GM19397 (cell line): ENCODE results near the gene NSG1.
A peak's percentile ranks its signal among the peaks of the same experiment; 100 is the strongest.

Source experiments
- ATAC-seq: cut with Tn5 transposase; IDR thresholded peaks from one replicate; pipeline ENCODE4 v1.9.1; 2021; ENCODE audit warnings: mild to moderate bottlenecking, moderate library complexity; ENCODE audit not compliant: unreplicated experiment

The NSG1 gene

DNA sequence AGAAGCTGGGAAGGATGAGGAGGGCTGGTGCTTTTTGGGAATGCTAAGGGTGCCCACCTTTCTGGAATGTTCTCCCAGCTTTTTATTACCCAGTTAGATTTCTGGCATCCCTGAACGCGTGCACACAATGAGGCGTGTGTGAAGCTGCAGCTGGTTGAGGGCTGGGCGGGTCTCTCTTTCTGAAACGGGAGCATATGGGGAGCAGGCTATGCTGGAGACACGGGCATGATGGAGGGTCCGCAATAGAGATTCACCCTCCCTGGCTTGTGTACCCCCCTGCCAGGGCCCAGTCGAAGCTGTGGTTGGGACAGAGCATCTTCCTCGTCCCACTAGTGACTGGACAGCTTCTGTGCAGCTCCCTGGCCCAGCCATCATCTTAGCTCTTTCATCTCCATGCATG, 8.5 kb downstream of the NSG1 start:
- no peak for ATAC-seq

DNA sequence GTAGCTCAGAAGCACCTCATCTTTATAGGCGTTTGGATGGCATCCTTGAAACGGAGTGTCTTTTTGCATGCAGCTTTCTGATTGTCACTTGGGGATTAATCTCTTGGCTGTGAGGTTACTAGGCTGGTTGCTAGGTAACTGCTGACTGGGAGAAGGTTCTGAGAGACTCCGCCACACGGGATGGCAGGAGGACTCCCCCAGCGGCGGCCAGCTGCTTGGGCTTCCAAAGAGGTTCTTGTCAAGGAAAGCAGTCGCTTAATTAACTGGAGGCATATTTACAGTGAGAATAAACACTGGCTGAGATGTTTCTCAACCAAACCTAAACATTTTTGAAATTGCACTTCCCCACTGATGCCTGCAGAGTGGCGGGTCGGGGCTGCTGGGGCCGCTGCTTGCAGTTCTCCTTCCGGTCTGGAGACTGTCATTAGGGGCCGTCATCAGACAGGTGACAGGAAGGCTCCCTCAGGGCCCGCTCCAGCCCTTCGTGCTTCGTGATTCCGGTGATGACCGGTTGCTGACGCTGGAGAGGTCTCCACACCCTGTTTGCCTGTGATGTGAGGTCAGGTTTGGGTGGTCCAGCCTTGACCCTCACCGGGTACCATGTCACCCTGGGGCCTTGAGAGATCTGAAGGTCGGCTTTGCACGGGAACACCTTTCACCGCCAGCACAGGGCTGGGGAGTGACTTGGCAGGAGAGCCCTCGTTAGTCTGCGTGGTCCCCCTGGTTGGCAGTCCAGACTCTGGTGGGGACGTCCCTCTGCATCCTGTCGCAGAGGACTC, 9.1 kb downstream of the NSG1 start:
- ATAC-seq: peak; percentile 53

DNA sequence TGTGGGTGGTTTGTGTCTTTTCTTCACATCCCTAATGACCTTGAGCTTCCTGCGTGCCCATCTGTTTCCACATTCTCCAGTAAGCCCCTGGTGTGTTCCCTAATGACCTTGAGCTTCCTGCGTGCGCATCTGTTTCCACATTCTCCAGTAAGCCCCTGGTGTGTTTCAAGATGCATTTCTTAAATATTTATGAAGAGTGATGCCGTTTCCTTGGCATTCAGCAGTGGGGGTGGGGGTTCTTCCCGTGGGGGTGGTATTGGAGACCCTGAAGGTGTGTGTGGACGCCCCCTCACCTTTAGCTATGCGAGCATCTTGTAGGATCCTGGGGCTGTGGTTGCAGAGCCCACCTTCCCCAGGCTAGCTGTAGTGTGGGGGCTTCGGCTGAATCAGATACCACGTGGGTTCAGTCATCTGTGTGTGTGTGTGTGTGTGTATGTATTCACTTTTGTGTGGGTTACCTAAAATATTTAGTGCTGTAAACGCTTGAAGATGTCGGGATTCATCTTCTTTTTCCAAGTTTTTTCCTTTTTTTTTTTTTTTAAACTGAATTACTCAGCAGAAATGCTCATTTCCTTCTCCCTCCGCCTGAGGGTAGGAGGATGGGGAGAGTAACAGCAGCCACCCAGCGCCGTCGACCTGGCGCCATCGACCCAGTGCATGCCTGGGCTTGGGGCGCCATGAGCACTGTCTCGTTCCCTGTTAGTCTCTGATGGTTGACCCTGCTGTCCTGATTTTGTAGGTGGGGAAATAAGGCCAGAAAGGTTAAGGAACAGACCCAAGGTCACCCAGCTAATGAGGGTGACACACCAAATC, 9.9 kb downstream of the NSG1 start:
- no peak for ATAC-seq

DNA sequence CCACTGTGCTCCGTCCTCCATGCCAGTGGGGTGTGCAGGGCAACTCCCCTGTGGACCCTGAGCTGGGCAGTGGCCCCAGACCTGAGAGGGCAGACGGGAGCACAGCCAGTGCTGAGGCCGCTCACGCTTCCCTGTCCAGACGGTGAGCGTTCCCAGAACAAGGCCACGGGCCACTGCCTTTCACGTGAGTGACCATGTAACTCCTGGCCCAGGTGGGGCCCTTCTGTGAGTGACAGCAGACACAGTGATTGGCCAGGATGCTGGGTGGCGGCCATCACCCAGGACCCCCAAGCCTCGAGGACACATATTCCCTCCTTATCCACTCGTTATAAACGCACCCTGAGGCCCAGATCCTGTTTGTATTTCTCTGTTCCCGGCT, 10.5 kb downstream of the NSG1 start:
- ATAC-seq: no peak

DNA sequence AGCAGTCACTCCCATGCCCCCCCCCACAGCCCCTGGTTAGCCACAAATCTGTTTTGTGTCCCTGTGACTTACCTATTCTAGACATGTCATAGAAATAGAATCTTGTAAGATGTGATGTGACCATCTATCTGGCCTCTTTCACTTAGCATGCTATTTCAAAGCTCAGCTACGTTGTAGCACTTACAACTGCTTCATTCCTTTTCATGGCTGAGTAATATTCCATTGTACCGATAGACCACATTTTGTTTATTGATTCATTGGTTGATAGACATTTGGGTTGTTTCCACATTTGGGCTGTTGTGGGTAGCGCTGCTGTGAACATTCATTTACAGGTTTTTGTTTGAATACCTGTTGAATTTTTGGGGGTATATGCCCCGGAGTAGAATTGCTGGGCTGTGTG, 11.5 kb downstream of the NSG1 start:
- ATAC-seq: no peak

DNA sequence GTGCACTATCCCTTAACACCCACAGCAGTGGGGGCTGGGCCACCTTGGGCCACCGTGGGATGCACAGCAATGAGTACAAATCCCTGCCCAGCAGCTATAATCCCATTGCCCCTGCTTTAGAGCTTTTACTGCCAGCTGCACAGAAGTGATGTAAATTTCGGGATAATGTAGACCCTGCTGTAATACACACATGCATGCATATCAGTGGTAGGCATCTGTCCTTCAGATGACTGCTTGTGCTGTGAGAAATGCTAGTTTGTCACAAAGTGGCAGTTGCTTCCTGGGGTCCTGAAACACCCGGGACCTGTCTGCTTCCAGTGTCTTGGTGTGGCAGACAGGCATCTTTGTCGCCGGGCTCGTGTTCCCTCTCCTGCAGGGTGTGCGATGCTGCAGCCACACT, 14.1 kb downstream of the NSG1 start:
- ATAC-seq: no peak

DNA sequence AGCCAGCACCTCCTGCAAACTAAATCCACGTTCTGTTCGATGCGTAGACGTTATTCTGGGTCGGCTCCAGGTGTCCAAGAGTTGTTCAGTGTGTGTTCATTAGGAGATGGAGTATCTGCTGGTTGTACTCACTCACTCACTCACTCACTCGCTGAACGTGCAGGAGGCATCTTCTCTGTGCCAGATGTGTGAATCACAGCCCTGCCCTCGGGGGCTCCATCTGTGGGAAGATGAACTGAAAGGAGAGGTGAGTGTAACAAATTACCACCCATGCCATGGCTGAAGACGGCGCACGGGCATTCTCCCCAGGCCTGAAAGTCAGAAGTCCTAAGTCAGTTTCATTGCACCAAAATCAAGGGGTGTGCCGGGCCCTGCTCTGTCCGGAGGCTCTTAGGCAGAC, 16.1 kb downstream of the NSG1 start:
- no peak for ATAC-seq

DNA sequence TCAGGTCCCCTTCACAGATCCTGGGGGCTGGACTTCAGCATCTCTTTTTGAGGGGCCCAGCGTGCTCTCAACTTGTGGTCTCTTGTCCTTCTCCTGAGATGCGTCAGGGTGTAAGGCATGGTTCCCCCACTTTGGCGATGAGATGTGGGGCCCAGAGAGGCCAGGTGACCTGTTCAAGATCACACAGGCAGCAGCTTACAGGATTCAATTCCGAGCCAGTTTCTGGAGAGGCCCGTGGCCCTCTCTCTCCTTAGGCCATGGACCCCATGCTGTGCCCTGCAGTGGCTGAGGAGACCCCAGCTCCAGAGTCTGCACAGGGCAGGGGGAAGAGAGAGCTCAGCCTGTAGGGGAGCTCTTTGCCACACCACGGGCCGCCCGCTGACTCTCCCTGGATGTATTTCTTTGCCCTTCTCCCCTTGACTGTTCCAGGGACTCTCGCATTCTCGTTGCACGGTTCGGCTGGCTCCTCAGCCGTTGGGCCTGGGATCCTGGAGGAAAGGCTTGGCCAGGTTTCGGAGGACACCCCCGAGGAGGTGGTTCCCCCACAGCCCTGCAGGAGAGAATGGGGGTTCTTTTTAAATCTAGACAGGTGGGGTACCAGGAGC, 18.6 kb downstream of the NSG1 start:
- no peak for ATAC-seq

DNA sequence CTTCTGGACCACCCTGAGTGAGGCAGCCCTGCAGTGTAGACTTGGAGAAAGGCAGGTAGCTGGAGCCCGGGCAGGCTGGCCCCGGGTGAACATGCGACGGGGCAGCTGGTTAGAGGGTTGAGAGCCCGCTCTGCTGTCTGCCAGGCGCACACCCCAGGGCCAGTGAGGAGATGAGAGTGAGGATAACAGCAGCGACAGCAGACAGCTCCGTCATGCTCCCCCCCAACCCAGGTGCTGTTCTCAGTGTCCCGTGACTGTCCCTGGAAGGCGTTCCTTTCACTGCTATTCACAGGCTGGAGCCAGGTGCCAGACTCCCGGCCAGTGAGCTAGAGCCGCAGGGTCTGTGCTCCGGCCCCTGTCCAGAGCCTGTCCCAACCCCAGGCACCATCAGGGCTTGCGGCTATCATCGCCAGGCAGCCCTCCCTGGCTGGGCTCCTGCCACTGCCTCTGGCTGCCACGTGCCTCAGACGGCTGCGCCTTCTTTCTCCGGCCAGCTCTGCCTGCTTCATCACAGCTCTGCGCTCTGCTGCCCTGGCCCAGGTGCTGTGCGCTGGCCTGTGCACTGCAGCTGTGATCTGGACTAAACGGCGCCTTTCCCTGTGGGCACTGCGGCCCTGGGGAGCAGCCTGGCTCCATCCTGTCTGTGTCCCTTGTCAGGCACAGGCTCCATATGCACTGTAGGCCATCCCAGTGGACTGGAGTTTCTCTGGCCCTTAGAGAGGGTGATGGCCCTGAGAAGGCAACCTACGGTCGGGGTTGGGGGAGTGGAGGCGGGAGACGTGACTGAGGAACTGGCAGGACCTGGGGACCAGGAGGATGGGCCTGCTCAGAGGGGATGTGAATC, 19.8 kb downstream of the NSG1 start:
- ATAC-seq: no peak

DNA sequence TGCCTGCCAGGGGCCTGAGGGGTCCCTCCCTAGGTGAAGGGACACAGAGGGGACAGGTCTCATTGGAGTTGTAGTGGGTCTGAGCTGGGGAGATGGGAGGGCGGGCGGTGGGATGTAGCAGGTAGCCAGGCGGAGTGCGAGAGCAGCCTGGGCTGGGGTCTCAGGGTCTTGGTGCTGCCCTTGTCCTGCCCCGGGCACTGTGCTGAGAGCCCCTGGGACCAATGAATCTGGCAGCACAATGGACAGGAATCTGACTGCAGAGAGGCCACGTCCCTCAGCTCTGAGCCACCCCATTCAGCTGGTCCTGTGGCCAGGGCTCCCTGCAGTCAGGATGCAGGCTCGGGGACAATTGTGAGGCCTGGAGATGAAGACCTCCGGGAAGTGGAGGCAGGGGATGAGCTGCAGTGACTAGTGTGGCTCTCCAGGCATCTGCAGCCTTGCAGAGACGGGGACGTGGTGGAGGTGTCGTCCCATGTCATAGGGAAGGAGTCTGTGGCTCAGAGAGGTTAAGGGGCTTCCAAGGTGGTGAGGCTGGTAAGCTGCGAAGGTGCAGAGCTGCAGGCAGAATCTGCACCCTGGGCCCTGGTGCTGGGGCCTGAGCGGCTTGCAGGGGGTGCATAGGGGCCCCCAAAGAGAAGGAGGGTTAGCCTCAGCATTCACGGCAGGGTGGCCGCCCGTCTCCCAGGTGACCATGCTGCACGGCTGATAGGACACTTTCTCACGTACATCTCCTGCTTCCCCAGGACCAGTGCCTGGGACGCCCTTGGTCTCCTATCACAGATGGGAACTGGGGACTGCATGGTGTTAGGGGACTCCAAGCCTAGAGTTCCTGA, 20.6 kb downstream of the NSG1 start:
- ATAC-seq: no peak

DNA sequence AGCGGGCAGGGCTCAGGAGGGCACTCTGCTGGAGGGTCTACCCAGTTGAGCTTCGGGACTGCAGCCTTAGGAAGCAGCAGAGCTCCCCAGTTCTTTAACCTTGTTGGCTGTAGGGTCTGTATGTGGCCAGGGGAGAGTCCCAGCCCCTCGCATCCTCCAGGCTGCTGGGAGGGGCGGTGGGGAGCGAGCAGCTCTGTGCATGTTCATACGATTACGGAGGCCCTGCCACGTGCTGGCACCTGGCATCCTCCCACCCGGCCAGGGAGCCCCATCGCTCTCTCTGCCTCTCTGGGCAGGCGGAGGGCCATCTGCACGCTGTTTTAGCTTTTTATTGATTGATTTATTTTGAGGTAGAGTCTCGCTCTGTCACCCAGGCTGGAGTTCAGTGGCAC, 21.2 kb downstream of the NSG1 start:
- no peak for ATAC-seq

DNA sequence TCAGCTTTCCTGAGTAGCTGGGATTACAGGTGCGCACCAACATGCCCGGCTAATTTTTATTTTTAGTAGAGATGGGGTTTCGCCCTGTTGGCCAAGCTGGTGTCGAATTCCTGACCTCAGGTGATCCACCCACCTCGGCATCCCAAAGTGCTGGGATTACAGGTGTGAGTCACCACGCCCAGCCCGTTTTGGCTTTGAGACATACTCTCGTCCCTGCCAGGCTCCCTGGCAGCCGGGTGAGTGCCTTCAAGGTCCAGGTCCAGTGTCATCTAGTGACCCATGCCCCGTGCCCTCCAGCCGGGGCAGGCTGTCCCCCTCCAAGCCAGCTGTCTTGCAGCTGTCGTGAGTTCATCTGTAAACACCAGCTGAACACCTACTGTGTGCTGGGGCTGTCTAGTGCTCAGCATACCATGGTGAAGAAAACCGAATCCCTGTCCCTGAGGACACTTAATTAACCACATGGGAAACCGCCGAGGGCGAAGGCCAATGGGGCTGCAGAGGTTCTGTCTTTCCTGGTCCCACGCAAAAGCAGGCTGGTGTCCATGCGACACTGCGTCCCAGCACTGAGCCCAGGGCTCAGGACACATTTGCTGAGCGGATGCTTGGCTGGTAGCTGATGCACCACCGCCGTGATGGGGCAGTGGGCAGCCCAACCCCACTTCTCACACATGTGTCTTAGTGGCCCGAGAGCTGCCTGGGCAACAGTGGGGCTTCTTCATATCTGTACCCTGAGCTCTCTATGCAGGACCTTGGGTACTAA, 21.9 kb downstream of the NSG1 start:
- ATAC-seq: no peak

DNA sequence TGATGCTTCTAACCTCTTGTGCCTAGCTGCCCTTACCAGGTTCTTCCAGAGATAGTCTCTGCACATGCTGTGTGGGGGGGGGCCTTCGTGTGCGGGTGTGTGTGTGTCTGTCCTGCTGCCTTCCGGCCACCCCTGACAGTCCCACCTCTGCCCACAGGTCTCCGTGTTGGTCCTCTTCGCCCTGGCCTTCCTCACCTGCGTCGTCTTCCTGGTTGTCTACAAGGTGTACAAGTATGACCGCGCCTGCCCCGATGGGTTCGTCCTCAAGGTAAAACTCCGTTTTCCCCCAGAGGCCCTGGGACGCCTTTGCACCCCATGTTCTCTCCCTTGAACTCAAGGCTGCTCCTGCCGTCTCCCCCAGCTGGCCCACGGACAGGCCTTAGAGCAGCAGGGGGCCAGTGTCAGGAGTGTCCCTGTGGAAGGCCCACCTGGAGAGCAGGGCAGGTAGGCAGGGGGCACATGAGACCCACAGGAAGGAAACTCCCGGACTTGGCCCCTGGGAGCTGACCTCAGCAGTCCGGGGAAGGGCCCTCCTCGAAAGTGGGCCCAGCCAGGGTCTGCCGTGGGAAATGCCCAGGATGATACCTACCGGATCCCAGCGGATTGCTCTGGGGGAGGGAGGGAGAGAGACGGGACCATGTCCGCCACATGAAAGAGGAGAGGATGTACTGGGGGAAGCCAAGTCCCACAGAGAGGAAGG, 22.7 kb downstream of the NSG1 start:
- ATAC-seq: no peak

DNA sequence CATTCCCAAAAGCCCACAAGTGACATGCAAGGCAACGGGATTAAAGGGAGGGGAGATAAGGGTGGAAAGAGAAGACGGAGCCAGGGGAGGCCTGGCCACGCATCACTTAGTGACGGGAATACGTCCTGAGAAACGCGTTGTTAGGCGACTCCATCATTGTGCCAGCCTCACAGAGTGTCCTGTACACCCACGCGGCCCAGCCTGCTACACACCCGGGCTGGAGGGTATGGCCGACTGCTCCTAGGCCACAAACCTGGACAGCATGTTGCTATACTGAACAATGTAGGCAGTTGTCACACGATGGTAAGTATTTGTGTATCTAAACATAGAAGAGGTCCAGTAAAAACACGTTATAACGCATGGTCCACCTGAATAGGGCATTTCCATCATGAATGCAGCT, 23.4 kb downstream of the NSG1 start:
- no peak for ATAC-seq

DNA sequence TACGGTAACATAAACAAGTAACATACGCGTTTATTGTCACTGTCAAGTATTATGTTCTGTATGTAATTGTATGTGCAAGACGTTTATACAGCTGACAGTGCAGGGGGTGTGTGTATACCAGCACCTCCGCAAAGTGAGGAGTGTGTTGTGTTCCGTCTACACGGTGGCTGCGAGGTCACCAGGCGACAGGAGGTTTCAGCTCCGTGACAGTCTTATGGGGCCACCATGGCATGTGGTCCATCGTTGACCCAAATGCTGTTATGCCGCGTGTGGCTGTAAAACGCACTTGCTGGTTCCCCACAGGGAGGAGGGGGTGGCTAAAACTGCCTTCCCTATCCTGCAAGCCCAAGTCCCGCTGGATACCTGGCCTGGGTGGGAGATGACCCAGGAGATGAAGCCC, 25.0 kb downstream of the NSG1 start:
- ATAC-seq: no peak

DNA sequence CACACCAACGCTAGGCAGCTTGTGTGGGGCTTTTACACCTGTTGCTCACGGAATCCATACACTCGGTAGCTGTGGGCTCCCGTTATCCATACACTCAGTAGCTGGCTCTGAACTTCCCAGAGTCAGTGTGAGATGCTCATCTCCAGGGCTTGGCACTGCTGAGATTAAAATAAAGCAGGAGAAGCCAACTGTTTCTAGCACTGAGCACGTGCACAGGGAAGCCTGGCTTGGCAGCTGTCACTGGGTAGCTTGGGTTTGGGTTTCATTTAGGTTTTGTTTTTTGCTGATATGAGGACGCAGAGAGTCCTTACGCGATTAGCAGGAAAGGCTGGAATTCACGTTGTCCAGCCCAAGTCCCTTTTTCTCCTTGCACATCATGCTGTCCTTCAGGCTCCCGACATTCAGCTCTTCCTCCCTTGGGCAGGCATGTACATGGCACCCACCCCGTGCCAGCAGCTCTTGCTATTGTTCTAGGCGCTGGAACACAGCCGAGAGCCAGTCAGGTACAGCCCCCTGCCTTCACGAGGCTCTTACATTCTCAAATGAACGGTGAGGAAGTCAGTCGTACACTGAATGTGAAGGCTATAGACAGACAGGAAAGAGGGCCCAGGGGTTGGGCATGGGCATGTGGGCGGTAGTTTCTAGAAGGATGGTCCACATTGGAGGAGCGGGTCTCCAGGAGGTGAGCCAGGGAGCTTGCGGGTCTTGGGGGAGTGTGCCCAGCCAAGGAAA, 25.9 kb downstream of the NSG1 start:
- ATAC-seq: no peak

DNA sequence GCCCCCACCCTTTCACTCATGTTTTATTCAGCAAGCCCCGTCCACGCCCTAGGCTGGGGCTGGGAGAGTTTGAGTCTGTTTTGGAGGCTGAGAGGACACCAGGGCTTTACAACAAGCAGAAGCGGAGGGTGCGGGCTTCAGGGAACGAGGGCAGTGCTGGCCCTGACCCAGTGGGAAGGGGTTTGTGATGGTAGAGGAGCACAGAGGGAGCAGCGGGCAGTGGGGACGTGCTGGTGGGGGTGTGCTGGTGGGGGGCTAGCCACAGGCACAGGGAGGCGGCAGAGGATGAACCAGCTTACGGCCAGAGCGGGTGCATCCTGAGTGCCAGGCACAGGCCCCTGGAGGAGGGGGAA, 26.4 kb downstream of the NSG1 start:
- no peak for ATAC-seq

DNA sequence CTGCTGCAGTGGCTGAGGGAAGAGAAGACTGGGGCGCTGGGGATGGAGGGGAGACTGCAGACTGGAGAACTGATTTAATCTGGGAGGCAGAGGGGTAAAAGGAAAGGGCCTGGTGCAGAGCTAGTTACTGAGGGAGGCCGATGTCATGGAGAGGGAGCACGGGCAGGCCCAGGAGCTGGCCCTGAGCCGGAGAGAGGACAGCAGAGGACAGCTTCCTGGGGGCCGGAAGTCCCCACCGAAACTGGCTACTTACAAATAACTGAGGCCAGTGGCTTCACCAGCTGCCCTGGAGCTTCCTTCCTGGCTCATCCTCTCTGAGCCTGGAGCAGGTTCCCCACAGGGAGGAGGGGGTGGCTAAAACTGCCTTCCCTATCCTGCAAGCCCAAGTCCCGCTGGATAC, 26.9 kb downstream of the NSG1 start:
- no peak for ATAC-seq
